ENCODE measurements around the gene URB2. TPM values are rescaled to one million over a fixed set of nuclear protein-coding genes. Genes with fewer than 3 reads are reported as not detected.

URB2 gene
- total and polyA plus RNA-seq, 4 donors = 1.2 to 10.5 (median 6.2) TPM

GRCh38 chr1:229661897-229662296 is 35.9 kb downstream of the URB2 start (continued):
- TF ChIP-seq ZBTB33 (IDR thresholded peaks at IDR 0.05) (no peak), SP1 (IDR thresholded peaks at IDR 0.05) (no peak), NR2F2 (IDR thresholded peaks at IDR 0.05) (no peak), EGR1 (IDR thresholded peaks at IDR 0.05; ENCODE audit: low read depth in 2 of 2) (no peak), YY1 (IDR thresholded peaks at IDR 0.05) (no peak)

GRCh38 chr1:229664133-229664689 is 38.2 kb downstream of the URB2 start:
- H3K27ac ChIP-seq (ENCODE audit: low read depth in 1 of 2, low read length in 2 of 2) = no peak overlapping the region
- DNase-seq (ENCODE audit: low spot score) = no peak
- 75% methylated on average over 9 of the region's 9 CpGs for WGBS

More at GRCh38 chr1:229664133-229664689, 38.2 kb downstream of the URB2 start:
- no peak overlapping the region for H3K9ac ChIP-seq (ENCODE audit: low read depth in 1 of 2, low read length in 2 of 2)
- TF ChIP-seq, protein P1, sequence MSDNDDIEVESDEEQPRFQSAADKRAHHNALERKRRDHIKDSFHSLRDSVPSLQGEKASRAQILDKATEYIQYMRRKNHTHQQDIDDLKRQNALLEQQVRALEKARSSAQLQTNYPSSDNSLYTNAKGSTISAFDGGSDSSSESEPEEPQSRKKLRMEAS (IDR thresholded peaks at IDR 0.05) = no peak
- TF ChIP-seq, protein P2, sequence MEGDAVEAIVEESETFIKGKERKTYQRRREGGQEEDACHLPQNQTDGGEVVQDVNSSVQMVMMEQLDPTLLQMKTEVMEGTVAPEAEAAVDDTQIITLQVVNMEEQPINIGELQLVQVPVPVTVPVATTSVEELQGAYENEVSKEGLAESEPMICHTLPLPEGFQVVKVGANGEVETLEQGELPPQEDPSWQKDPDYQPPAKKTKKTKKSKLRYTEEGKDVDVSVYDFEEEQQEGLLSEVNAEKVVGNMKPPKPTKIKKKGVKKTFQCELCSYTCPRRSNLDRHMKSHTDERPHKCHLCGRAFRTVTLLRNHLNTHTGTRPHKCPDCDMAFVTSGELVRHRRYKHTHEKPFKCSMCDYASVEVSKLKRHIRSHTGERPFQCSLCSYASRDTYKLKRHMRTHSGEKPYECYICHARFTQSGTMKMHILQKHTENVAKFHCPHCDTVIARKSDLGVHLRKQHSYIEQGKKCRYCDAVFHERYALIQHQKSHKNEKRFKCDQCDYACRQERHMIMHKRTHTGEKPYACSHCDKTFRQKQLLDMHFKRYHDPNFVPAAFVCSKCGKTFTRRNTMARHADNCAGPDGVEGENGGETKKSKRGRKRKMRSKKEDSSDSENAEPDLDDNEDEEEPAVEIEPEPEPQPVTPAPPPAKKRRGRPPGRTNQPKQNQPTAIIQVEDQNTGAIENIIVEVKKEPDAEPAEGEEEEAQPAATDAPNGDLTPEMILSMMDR (IDR thresholded peaks at IDR 0.05; ENCODE audit: low read depth, low read length, missing input control) = no peak
- TF ChIP-seq EGR1 (IDR thresholded peaks at IDR 0.05; ENCODE audit: low read depth in 2 of 2) (no peak), HNF4G (IDR thresholded peaks at IDR 0.05) (no peak), SP1 (IDR thresholded peaks at IDR 0.05) (no peak), RXRA (IDR thresholded peaks at IDR 0.05) (no peak), HNF4A (conservative IDR thresholded peaks at IDR 0.05) (no peak), ATF3 (IDR thresholded peaks at IDR 0.05) (no peak), JUND (IDR thresholded peaks at IDR 0.05) (no peak), TAF1 (conservative IDR thresholded peaks at IDR 0.05) (no peak), FOXA1 (IDR thresholded peaks at IDR 0.05) (no peak), REST (IDR thresholded peaks at IDR 0.05) (no peak), NR2F2 (IDR thresholded peaks at IDR 0.05) (no peak), FOXA2 (IDR thresholded peaks at IDR 0.05) (no peak), RAD21 (IDR thresholded peaks at IDR 0.05) (no peak), ZBTB33 (IDR thresholded peaks at IDR 0.05) (no peak)
- H3K9me3 ChIP-seq (ENCODE audit: control insufficient read depth in 4 of 4, low read length in 3 of 4) = no peaks in the 10 kb centered on the region
- no peaks in the 10 kb centered on the region for H3K4me1 ChIP-seq (ENCODE audit: control insufficient read depth in 4 of 4, insufficient read depth in 4 of 4, low read length in 3 of 4)
- H3K36me3 ChIP-seq (ENCODE audit: control insufficient read depth in 4 of 4, insufficient read depth in 3 of 4, low read depth in 1 of 4, low read length in 3 of 4) = peaks cover 0 to 9% (median 3%) of the 10 kb centered on the region in 4 donors
- H3K4me3 ChIP-seq (ENCODE audit: low read depth in 1 of 3, low read length in 3 of 3) = no peak overlapping the region
- no peaks in the 10 kb centered on the region for H3K27me3 ChIP-seq (ENCODE audit: control insufficient read depth in 4 of 4, insufficient read depth in 4 of 4, low read length in 3 of 4)

Measured in liver (tissue), 9 donors.